GM06990 (cell line): ENCODE measurements around the gene COG7.

Experiments used
- DNase-seq: peaks from one replicate; pipeline ENCODE4 v3.0.0-alpha.2; 2011; ENCODE audit not compliant: insufficient read length; ENCODE audit errors: extremely low read depth
- H3K27me3 ChIP-seq: replicated peaks from 2 replicates; pipeline ENCODE4 v1.6.0; 2011; ENCODE audit warnings: low read length; ENCODE audit not compliant: control insufficient read depth, insufficient read depth
- H3K36me3 ChIP-seq: 2 replicates; pipeline ENCODE4 v1.5.1; 2011; ENCODE audit warnings: low read length; ENCODE audit not compliant: control insufficient read depth, insufficient read depth
- H3K4me3 ChIP-seq: replicated peaks from 2 replicates; pipeline ENCODE4 v1.5.1; 2011; ENCODE audit warnings: low read depth, mild to moderate bottlenecking, control low read depth, low read length
- CTCF ChIP-seq: IDR thresholded peaks from 2 replicates; pipeline ENCODE4 v1.5.1; 2011; ENCODE audit warnings: low read length, control low read depth, mild to moderate bottlenecking, inconsistent platforms; ENCODE audit not compliant: insufficient read depth, poor library complexity, severe bottlenecking

COG7 gene

GRCh38 chr16:23348579-23349469 lies 104.2 kb downstream of the COG7 start:
- H3K27me3 ChIP-seq: no peaks in the 10 kb centered on the region
- TF ChIP-seq CTCF: peak; percentile 23
- no peak for DNase-seq

GRCh38 chr16:23345237-23345636 lies 107.8 kb downstream of the COG7 start:
- TF ChIP-seq CTCF: no peak
- H3K27me3 ChIP-seq: no peaks in the 10 kb centered on the region
- DNase-seq: no peak
- H3K36me3 ChIP-seq: no peaks in the 10 kb centered on the region
- no peak overlapping the region for H3K4me3 ChIP-seq

More at GRCh38 chr16:23348579-23349469, 104.2 kb downstream of the COG7 start:
- Histone ChIP-seq H3K4me3 (no peak overlapping the region), H3K36me3 (no peaks in the 10 kb centered on the region)

- no peak for TF ChIP-seq CTCF
- Histone ChIP-seq H3K4me3 (no peak overlapping the region), H3K27me3 (no peaks in the 10 kb centered on the region), H3K36me3 (no peaks in the 10 kb centered on the region)
- no peak for DNase-seq
Observed at GRCh38 chr16:23343643-23344612, 109.1 kb downstream of the COG7 start.

- Histone ChIP-seq H3K4me3 (no peak overlapping the region), H3K36me3 (no peaks in the 10 kb centered on the region), H3K27me3 (no peaks in the 10 kb centered on the region)
- DNase-seq: no peak
- TF ChIP-seq CTCF: no peak
Observed at GRCh38 chr16:23342083-23342640, 110.8 kb downstream of the COG7 start.

GRCh38 chr16:23339787-23340186 lies 113.2 kb downstream of the COG7 start:
- H3K27me3 ChIP-seq: no peaks in the 10 kb centered on the region
- no peak for TF ChIP-seq CTCF
- no peak overlapping the region for H3K4me3 ChIP-seq
- no peak for DNase-seq
- no peaks in the 10 kb centered on the region for H3K36me3 ChIP-seq
